HG02571 (cell line): Measurements from ENCODE around the gene ADAM29.
"Not testable (repeated sequence)": the region's sequence is repeated elsewhere in the genome, so short reads cannot be mapped to it uniquely, and the experiment has no call there.

ENCODE experiments used
- ATAC-seq: cut with Tn5 transposase; IDR thresholded peaks from one replicate; pipeline ENCODE4 v1.9.1; 2021; ENCODE audit warnings: mild to moderate bottlenecking, moderate library complexity; ENCODE audit not compliant: unreplicated experiment

ADAM29 gene

DNA sequence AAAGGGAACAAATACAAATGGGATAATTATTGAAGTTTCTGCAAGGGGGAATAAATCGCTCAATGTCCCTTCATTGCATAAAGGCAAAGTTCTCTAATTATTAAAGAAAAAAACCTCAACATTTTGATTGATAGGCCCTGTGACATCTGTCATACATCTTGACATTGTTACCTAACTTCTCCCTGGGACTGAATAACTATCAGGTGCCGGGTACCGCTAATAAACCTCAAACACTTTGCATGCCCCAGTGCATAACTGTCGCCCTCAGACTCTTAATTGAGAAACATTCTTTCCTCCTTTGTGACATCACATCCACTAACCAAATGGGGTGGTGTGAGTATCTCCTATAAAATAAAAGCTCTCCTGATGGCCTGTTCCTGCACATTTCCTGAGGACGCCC, at the start of gene ADAM29:
Gene ADAM29 (plus strand): TSS at position 301 of the 400 bp plus-strand sequence. CDS start 57,168 bp downstream, outside the sequence.
- ATAC-seq = no peak

DNA sequence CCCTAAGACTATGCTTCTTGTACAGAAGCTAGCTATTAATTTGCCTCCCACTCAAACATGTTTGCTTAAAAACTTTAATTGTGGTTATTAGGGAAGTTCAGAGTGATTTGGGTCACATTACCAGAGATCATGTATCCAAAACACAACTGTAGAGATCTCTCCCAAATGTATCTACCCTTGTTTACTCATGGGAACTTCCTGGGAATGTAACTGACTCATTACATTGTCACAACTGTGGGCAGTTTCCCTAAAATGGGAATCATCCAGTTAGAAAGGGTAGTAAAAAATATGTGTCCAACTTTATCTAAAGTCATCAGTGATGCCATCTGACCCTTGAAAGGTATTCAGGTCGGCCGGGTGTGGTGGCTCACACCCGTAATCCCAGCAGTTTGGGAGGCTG, 48.8 kb upstream of the ADAM29 start:
- ATAC-seq = no peak

DNA sequence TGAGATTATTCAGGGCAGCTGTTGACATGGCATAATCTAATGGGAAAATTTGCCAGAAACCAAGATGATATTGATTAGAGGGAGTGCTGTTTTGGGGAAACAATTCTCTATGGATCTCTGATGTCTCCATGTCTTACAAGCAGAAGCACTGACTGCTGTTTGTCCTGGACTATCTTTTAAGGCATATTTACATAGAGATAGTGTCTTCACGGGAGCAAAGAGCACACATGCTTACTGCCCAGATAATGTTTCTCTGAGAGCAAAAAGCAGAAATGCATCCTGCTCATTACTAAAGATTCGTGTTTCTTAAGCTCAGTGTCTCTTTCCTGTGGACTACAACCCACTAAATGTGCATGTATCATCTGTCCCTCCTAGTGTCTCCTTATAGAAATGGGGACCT, 47.8 kb upstream of the ADAM29 start:
- no peak for ATAC-seq

- ATAC-seq = no peak
Observed at GRCh38 chr4:174871407-174871806, 46.8 kb upstream of the ADAM29 start.

DNA sequence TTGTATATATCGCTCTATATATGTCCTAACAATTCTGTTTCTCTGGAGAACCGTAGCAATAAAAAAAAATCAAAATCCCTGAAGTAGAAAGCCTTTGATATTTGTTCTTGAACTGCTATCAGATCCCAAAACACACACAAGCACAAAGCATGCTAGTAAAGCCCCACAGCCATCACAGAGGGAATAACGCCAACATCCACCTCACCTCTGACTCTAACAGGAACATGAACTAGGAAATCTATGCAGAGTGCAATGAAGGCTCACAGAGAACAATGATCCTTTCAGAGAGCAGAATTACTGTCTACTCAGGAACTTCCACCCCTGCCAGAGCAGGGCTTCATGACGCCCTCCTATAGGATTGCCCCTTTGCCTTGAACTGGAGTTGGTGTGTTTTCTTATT, 45.0 kb upstream of the ADAM29 start:
- not testable (repeated sequence) for ATAC-seq

GRCh38 chr4:174873931-174874330, 44.2 kb upstream of the ADAM29 start:
- ATAC-seq = peak; percentile 69

DNA sequence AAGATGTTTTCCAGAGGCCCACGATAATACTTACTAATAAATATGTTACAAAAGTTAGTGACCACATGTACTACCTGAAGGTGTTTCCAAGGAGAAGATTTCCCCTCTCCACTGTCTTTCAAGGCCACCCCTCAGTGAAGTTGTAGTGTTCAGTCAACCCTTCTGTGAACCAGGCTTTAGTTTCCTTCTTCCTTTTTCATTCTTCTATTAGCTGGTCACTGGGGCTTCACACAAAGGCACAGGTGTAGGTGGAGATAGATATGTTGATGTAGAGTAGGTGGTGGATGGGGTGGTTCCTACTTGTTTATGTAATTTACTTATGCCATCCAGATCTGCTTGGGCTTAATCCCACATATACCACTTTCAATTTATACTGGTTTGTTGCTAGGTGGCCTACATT, 43.3 kb upstream of the ADAM29 start:
- no peak for ATAC-seq

DNA sequence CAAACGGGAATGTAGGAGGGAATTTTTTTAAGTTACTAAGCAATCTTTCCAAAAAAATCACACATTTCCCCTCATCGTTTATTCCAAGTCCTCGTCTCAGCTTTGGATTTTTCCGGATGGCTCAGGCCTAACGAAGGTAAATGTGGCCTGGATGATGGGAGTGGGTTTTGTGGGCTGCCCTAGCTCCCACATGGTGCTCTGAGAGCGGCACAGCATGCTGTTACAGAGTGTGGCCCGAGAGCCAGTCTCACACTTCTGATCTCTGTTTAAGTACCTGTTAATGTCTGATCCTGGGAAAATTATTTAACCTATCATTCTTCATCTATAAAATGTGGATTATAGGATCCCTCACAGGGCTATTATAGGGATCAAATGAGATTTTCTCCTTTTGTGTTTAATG, 38.2 kb upstream of the ADAM29 start:
- no peak for ATAC-seq

DNA sequence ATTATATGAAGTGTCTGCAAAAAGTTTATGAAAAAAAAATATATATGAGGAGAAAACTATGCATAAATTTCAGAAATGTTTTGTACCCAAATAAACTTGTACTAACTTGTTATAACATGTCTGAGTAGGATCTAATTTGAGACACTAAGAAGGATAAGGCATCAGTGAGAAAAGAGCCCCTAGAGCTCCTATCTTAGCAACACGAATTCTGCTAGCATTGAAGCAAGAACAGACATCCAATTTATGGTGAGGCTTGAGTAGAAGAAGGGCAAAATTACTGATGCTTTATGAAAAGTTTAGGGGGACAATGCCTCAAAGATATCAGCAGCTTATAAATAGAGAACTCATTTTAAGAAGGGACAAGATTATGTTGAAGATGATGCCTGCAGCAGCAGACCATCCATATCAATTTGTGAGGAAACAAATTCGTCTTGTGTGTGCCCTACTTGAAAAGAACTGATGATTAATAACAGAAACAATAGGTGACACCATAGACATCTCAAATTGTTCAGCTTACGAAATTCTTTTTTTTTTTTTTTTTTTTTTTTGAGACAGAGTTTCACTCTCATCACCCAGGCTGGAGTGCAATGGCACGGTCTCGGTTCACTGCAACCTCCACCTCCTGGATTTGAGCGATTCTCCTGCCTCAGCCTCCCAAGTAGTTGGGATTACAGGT, 35.7 kb upstream of the ADAM29 start:
- peak; percentile 54 for ATAC-seq

- ATAC-seq = no peak
Observed at GRCh38 chr4:174907508-174907907, 10.7 kb upstream of the ADAM29 start.

- ATAC-seq = peak; percentile 66
Observed at GRCh38 chr4:174910271-174910670, 7.9 kb upstream of the ADAM29 start.

- no peak for ATAC-seq
Observed at GRCh38 chr4:174912919-174913543, 5.1 kb upstream of the ADAM29 start.

DNA sequence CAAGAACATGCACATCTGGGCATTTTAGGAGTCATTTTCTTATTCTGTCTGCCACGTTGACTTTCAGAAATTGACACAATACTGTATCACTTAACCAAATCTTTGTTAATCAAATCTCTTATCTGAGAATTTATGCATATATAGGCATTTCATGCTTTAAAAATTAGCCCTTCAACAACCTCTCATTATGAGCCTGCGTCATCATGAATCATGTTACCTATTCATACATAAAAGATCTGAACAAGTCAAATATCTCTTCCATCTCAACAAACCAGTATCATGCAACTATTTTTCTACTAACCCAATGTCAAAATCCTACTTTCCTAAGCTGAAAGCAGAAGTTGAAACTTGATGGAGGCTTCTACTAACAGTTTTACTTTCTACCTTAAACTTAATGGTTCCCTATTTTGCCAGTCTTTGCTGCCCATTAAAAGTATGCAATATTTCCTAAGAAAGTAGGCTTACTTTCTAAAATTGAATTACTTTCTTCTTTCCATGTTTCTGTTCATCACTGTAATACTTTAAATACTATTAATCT, 1.8 kb downstream of the ADAM29 start:
- no peak for ATAC-seq

DNA sequence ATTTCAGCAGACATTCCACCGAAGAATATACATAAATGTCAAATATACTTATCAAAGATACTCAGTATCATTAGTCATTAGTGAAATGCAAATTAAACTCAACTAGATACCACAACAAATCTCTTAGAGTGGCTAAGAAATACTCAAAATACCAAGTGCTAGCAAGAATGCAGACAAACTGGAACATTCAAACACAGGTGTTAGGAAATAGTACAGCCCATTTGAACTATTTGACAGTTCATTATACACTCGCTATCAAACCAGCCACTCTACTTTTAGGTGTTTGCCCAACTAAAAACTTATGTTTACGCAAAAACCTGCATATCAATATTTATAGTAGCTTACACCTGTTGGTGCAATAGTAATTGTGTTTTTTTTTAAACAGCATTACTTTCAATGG, 8.8 kb downstream of the ADAM29 start:
- no peak for ATAC-seq

DNA sequence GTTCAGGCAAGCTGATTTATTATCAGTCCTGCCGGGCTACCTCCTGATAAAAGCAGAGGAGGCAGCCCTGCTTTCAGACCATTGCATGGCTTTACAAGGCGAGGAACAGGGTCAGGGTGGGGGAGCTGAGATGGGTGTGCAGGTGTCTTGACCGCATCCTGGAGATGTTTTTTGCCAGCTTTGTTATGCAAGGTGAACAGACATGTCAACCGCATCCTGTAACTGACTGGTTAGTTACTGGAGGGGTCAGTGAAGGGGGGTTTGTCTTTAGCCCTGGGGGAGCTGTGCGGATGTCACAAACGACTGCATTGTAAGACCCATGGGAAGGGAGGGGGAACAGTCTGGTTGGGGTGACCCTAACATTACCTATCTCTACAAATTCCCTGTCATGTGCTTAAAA, 10.0 kb downstream of the ADAM29 start:
- ATAC-seq = peak; percentile 69

DNA sequence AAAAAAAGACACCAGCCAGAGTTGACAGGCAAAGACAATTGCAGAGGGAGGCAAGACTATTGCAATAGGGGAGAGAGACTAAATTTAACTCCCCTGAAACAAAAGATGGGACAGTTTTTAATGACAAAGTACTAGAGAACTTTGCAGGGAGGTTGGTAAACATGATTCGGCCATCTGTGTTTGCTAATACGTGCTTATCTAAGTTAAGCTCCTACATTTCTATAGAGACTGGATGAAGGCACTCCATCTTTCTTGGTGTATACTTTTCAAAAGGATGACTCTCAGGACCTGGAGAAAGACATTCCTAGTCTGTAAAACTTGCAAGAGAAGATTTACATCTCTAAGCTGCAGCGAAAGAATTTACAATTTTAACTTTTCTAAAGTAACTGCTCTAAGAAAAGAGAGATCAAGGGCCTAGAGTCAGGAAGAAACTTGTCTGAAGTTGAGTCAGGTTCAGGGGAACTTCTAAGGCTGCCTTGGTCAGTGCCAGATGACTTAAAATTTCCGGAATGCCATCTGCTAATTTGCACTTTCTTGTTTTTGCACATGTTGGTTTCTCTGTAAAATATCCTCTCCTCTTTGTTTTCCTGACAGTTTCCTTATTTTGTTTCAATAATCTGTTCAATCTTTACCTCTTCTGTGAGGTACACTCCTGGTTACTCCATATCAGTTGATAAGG, 10.6 kb downstream of the ADAM29 start:
- ATAC-seq = peak; percentile 47

- ATAC-seq = no peak
Observed at GRCh38 chr4:174929346-174929745, 11.2 kb downstream of the ADAM29 start.

- no peak for ATAC-seq
Observed at GRCh38 chr4:174930895-174931294, 12.7 kb downstream of the ADAM29 start.

DNA sequence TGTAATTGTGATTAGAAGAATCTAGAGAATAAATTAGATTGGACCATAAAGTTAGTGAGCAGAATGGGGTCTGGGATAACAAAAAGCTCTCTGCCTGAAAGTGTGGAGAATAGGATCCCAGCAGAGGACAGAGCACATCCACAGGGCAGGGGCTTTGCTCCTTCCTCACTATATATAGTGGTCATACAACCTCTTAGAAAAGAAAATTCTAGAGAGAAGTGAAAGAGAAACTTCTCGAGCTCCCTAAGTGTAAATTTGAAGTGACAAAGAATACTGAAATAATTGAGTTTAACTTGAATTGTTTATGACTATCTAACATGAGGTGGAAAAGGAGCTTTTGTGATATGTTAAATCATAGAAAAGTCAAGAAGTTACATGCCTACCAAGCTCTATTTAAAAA, 14.9 kb downstream of the ADAM29 start:
- no peak for ATAC-seq

GRCh38 chr4:174934360-174934759, 16.2 kb downstream of the ADAM29 start:
- no peak for ATAC-seq

- no peak for ATAC-seq
Observed at GRCh38 chr4:174935607-174936006, 17.4 kb downstream of the ADAM29 start.

- no peak for ATAC-seq
Observed at GRCh38 chr4:174940002-174940401, 21.8 kb downstream of the ADAM29 start.
